Upper lobe of right lung (tissue), 1 donor: Measurements from ENCODE around the gene PLEKHJ1. TPM values are rescaled to one million over a fixed set of nuclear protein-coding genes. Genes with fewer than 3 reads are reported as not detected.

Experiments used
- ATAC-seq: fragments of 200-7000 bp; cut with Tn5 transposase; one replicate; pipeline ENCODE4 v1.9.1; 2020; ENCODE audit warnings: mild to moderate bottlenecking, moderate library complexity
- DNase-seq: peaks from one replicate; pipeline ENCODE4 v3.0.0-alpha.2; 2020
- H3K27ac ChIP-seq: fragments of 200-600 bp; one replicate; pipeline ENCODE4 v1.8.0; 2022
- H3K27me3 ChIP-seq: fragments of 200-600 bp; one replicate; pipeline ENCODE4 v1.8.0; 2022; ENCODE audit warnings: mild to moderate bottlenecking
- H3K36me3 ChIP-seq: fragments of 200-600 bp; one replicate; pipeline ENCODE4 v1.8.0; 2022
- H3K4me1 ChIP-seq: fragments of 200-600 bp; one replicate; pipeline ENCODE4 v1.8.0; 2022
- H3K4me3 ChIP-seq: fragments of 200-600 bp; one replicate; pipeline ENCODE4 v1.8.0; 2022; ENCODE audit warnings: mild to moderate bottlenecking
- H3K9me3 ChIP-seq: fragments of 200-600 bp; one replicate; pipeline ENCODE4 v1.8.0; 2022
- CTCF ChIP-seq: fragments of 200-600 bp; IDR thresholded peaks from one replicate; pipeline ENCODE4 v1.8.0; 2022; ENCODE audit warnings: antibody characterized with exemption
- intact Hi-C: fragments of 100-400 bp; cut with DNase I; formaldehyde crosslinking; loops from one replicate; pipeline ENCODE4 v1.11.0; 2022
- total RNA-seq: library from RNA; stranded (reverse); fragmentation: NEBNext Ultra II Directional; extraction: Animal tissue kit (Norgen Biotek cat#: 25700); gene quantifications from one replicate; pipeline ENCODE4 v1.2.1, GENCODE V29; 2021
- donor health status: DM: no; HTN: yes; CAD: no; lungs with severe emphysema.

PLEKHJ1 gene
- total RNA-seq, 1 donor from 2014 or later = 54.6 TPM

GRCh38 chr19:2224754-2225349 is 11.3 kb downstream of the PLEKHJ1 start:
- H3K9me3 ChIP-seq = no peaks in the 10 kb centered on the region
- no peaks in the 10 kb centered on the region for H3K4me1 ChIP-seq
- H3K4me3 ChIP-seq = no peak overlapping the region
- no peaks in the 10 kb centered on the region for H3K27me3 ChIP-seq
- no peak overlapping the region for H3K27ac ChIP-seq
- no peak for TF ChIP-seq CTCF
- ATAC-seq = no peak
- DNase-seq = no peak
- H3K36me3 ChIP-seq = peaks cover 82% of the 10 kb centered on the region
- intact Hi-C loops = loop anchor here (10.0 kb wide), 1 partner anchor 70 kb away; the partner anchor contains the start of gene AP3D1

GRCh38 chr19:2223959-2224358 is 12.2 kb downstream of the PLEKHJ1 start:
- no peak for ATAC-seq
- Histone ChIP-seq H3K27ac (no peak overlapping the region), H3K36me3 (peaks cover 82% of the 10 kb centered on the region), H3K4me3 (no peak overlapping the region), H3K4me1 (no peaks in the 10 kb centered on the region), H3K27me3 (no peaks in the 10 kb centered on the region), H3K9me3 (no peaks in the 10 kb centered on the region)
- TF ChIP-seq CTCF = no peak
- intact Hi-C loops = loop anchor here (10.0 kb wide), 1 partner anchor 69 kb away; the partner anchor contains the start of gene AP3D1
- no peak for DNase-seq

GRCh38 chr19:2223391-2223790 is 12.7 kb downstream of the PLEKHJ1 start:
- intact Hi-C loops = loop anchor here (10.0 kb wide), 1 partner anchor 69 kb away; the partner anchor contains the start of gene AP3D1
- TF ChIP-seq CTCF = no peak

GRCh38 chr19:2221918-2222317 is 14.2 kb downstream of the PLEKHJ1 start:
- no peak overlapping the region for H3K27ac ChIP-seq
- H3K9me3 ChIP-seq = no peaks in the 10 kb centered on the region
- peak; percentile 17 for TF ChIP-seq CTCF
- H3K4me1 ChIP-seq = no peaks in the 10 kb centered on the region
- intact Hi-C loops = loop anchor here (10.0 kb wide), 1 partner anchor 67 kb away; the partner anchor contains the start of gene AP3D1
- DNase-seq (no peak), ATAC-seq (no peak)
- no peaks in the 10 kb centered on the region for H3K27me3 ChIP-seq
- peaks cover 88% of the 10 kb centered on the region for H3K36me3 ChIP-seq
- H3K4me3 ChIP-seq = no peak overlapping the region

More at GRCh38 chr19:2223391-2223790, 12.7 kb downstream of the PLEKHJ1 start:
- Histone ChIP-seq H3K4me1 (no peaks in the 10 kb centered on the region), H3K27ac (no peak overlapping the region), H3K36me3 (peaks cover 83% of the 10 kb centered on the region), H3K27me3 (no peaks in the 10 kb centered on the region), H3K9me3 (no peaks in the 10 kb centered on the region), H3K4me3 (no peak overlapping the region)
- DNase-seq (no peak), ATAC-seq (no peak)

GRCh38 chr19:2221250-2221831 is 14.8 kb downstream of the PLEKHJ1 start:
- no peak overlapping the region for H3K4me3 ChIP-seq
- no peaks in the 10 kb centered on the region for H3K27me3 ChIP-seq
- H3K27ac ChIP-seq = no peak overlapping the region
- intact Hi-C loops = loop anchor here (10.0 kb wide), 1 partner anchor 67 kb away; the partner anchor contains the start of gene AP3D1
- no peak for ATAC-seq
- H3K4me1 ChIP-seq = no peaks in the 10 kb centered on the region
- TF ChIP-seq CTCF = no peak
- DNase-seq = no peak
- peaks cover 88% of the 10 kb centered on the region for H3K36me3 ChIP-seq
- H3K9me3 ChIP-seq = no peaks in the 10 kb centered on the region
